ENCODE data around the gene MYOD1. TPM values are rescaled to one million over a fixed set of nuclear protein-coding genes. Genes with fewer than 3 reads are reported as not detected.

Gene MYOD1
- total RNA-seq, 4 donors from 2014 or later, result not detected

- WGBS, 2 donors (ENCODE audit: low coverage in 1 of 2), result 73% methylated on average over 3 of the region's 5 CpGs; no CpG with 5 or more reads in 1 of the 2 donors
- intact Hi-C loops (cut with DNase I; ENCODE audit: low total_unique reads) (no loop called here), in situ Hi-C loops (cut with MboI; ENCODE audit: low pct_ligation_motif_present in 1 of 4, low pct_unique_long_range_greater_than_20kb in 1 of 4, low sequenced_read_pairs in 3 of 4) (no loop called here)
- no peak for DNase-seq
- H3K4me1 ChIP-seq, result no peaks in the 10 kb centered on the region
- peaks cover 32% of the 10 kb centered on the region for H3K27me3 ChIP-seq
- no peak overlapping the region for H3K27ac ChIP-seq
- H3K9me3 ChIP-seq, result no peaks in the 10 kb centered on the region
- no peak overlapping the region for H3K4me3 ChIP-seq
- H3K36me3 ChIP-seq, result no peaks in the 10 kb centered on the region
- TF ChIP-seq CTCF (IDR thresholded peaks at IDR 0.05), result no peak
Measured at GRCh38 chr11:17699147-17700114, 19.9 kb upstream of the MYOD1 start.

GRCh38 chr11:17700991-17701390 is 18.4 kb upstream of the MYOD1 start:
- H3K27ac ChIP-seq, result no peak overlapping the region
- in situ Hi-C loops (cut with MboI; ENCODE audit: low pct_ligation_motif_present in 1 of 4, low pct_unique_long_range_greater_than_20kb in 1 of 4, low sequenced_read_pairs in 3 of 4), result no loop called here
- H3K4me3 ChIP-seq, result no peak overlapping the region
- no peaks in the 10 kb centered on the region for H3K4me1 ChIP-seq
- DNase-seq, result no peak
- intact Hi-C loops (cut with DNase I; ENCODE audit: low total_unique reads), result no loop called here
- no peaks in the 10 kb centered on the region for H3K36me3 ChIP-seq
- no peaks in the 10 kb centered on the region for H3K9me3 ChIP-seq
- WGBS, 2 donors (ENCODE audit: low coverage in 1 of 2), result 20 to 93% methylated on average over 1 to 4 of the region's 4 CpGs
- peaks cover 16% of the 10 kb centered on the region for H3K27me3 ChIP-seq
- no peak for TF ChIP-seq CTCF (IDR thresholded peaks at IDR 0.05)
- no peak for TF ChIP-seq POLR2A (IDR thresholded peaks at IDR 0.05)
- no peak for TF ChIP-seq POLR2AphosphoS5 (IDR thresholded peaks at IDR 0.05)
- TF ChIP-seq EP300 (IDR thresholded peaks at IDR 0.05; ENCODE audit: low read depth), result no peak

GRCh38 chr11:17702876-17703275 is 16.5 kb upstream of the MYOD1 start:
- in situ Hi-C loops (cut with MboI; ENCODE audit: low pct_ligation_motif_present in 1 of 4, low pct_unique_long_range_greater_than_20kb in 1 of 4, low sequenced_read_pairs in 3 of 4) (no loop called here), intact Hi-C loops (cut with DNase I; ENCODE audit: low total_unique reads) (no loop called here)
- no peak for DNase-seq
- Histone ChIP-seq H3K27me3 (no peaks in the 10 kb centered on the region), H3K27ac (no peak overlapping the region), H3K4me1 (no peaks in the 10 kb centered on the region), H3K36me3 (no peaks in the 10 kb centered on the region), H3K9me3 (no peaks in the 10 kb centered on the region), H3K4me3 (no peak overlapping the region)
- WGBS, 2 donors (ENCODE audit: low coverage in 1 of 2), result 59% methylated on average over 5 of the region's 5 CpGs; no CpG with 5 or more reads in 1 of the 2 donors
- TF ChIP-seq CTCF (IDR thresholded peaks at IDR 0.05) (no peak), POLR2AphosphoS5 (IDR thresholded peaks at IDR 0.05) (no peak), POLR2A (IDR thresholded peaks at IDR 0.05) (no peak), EP300 (IDR thresholded peaks at IDR 0.05; ENCODE audit: low read depth) (no peak)

GRCh38 chr11:17703951-17704350 is 15.4 kb upstream of the MYOD1 start:
- intact Hi-C loops (cut with DNase I; ENCODE audit: low total_unique reads), result no loop called here
- no peak for TF ChIP-seq POLR2AphosphoS5 (IDR thresholded peaks at IDR 0.05)
- TF ChIP-seq EP300 (IDR thresholded peaks at IDR 0.05; ENCODE audit: low read depth), result no peak
- TF ChIP-seq POLR2A (IDR thresholded peaks at IDR 0.05), result no peak
- no peak for TF ChIP-seq CTCF (IDR thresholded peaks at IDR 0.05)
- no peaks in the 10 kb centered on the region for H3K36me3 ChIP-seq
- no peaks in the 10 kb centered on the region for H3K27me3 ChIP-seq
- 80 to 81% methylated on average over 1 to 2 of the region's 2 CpGs for WGBS, 2 donors (ENCODE audit: low coverage in 1 of 2)
- no peak for DNase-seq
- H3K4me3 ChIP-seq, result no peak overlapping the region
- H3K27ac ChIP-seq, result no peak overlapping the region
- no peaks in the 10 kb centered on the region for H3K4me1 ChIP-seq
- in situ Hi-C loops (cut with MboI; ENCODE audit: low pct_ligation_motif_present in 1 of 4, low pct_unique_long_range_greater_than_20kb in 1 of 4, low sequenced_read_pairs in 3 of 4), result no loop called here
- no peaks in the 10 kb centered on the region for H3K9me3 ChIP-seq

Measured in transverse colon (tissue), 4 donors.